Panc1 (cell line): ENCODE results near the gene GPR33. TPM values are rescaled to one million over a fixed set of nuclear protein-coding genes. Genes with fewer than 3 reads are reported as not detected.

Source experiments
- ATAC-seq: fragments of 200-7000 bp; cut with Tn5 transposase; 2 replicates; pipeline ENCODE4 v1.9.1; 2020; ENCODE audit warnings: mild to moderate bottlenecking, moderate library complexity
- BruUV-seq: library from RNA; stranded (reverse); fragments of 400-500 nt; replicated peaks from 2 replicates; lab custom pipeline; 2021; lab: Mats Ljungman, UMichigan
- CTCF ChIA-PET: fragments of 300-600 bp; sonication (Branson Sonifier 250); formaldehyde crosslinking; loops from one replicate; lab custom pipeline; 2022; ENCODE audit warnings: antibody characterized with exemption; lab: Charles Lee
- POLR2A ChIA-PET: fragments of 300-600 bp; sonication (Branson Sonifier 250); formaldehyde crosslinking; loops from one replicate; lab custom pipeline; 2022; ENCODE audit warnings: antibody characterized with exemption; lab: Charles Lee
- DNase-seq: peaks from one replicate; pipeline ENCODE4 v3.0.0-alpha.2; 2010; ENCODE audit warnings: low read depth, low spot score
- H3K27ac ChIP-seq: 2 replicates; pipeline ENCODE4 v1.5.1; 2011; ENCODE audit warnings: mild to moderate bottlenecking, low read length, inconsistent platforms
- H3K27me3 ChIP-seq: fragments of 200-500 bp; sonication (Bioruptor generic); 2 replicates; pipeline ENCODE4 v1.6.0; 2014; ENCODE audit warnings: low read length, inconsistent platforms; ENCODE audit not compliant: control insufficient read depth, insufficient read depth
- H3K36me3 ChIP-seq: fragments of 200-500 bp; sonication (Bioruptor generic); 2 replicates; pipeline ENCODE4 v1.5.1; 2014; ENCODE audit warnings: inconsistent platforms, mild to moderate bottlenecking, low read length, moderate library complexity; ENCODE audit not compliant: control insufficient read depth, insufficient read depth
- H3K4me1 ChIP-seq: 2 replicates; pipeline ENCODE4 v1.5.1; 2011; ENCODE audit warnings: inconsistent platforms, mild to moderate bottlenecking, low read length, moderate library complexity; ENCODE audit not compliant: control insufficient read depth, insufficient read depth
- H3K4me3 ChIP-seq, 2 experiments: 2 replicates each; pipeline ENCODE4 v1.5.1; 2011 to 2012; ENCODE audit warnings: low read depth in 2 of 2, low read length in 2 of 2, mild to moderate bottlenecking in 2 of 2, inconsistent platforms in 1 of 2, moderate library complexity in 1 of 2
- H3K9me3 ChIP-seq: fragments of 200-500 bp; sonication (Bioruptor generic); 2 replicates; pipeline ENCODE4 v1.5.1; 2014; ENCODE audit warnings: low read depth, mild to moderate bottlenecking, inconsistent platforms, low read length, moderate library complexity; ENCODE audit not compliant: control insufficient read depth, insufficient read depth
- POLR2AphosphoS5 ChIP-seq: IDR thresholded peaks from 2 replicates; pipeline ENCODE4 v1.6.1; 2012; ENCODE audit warnings: mild to moderate bottlenecking, low read depth, low read length, moderate library complexity
- REST ChIP-seq, 2 experiments: IDR thresholded peaks; 2 replicates each; pipeline ENCODE4 v1.6.1; 2011 to 2012; ENCODE audit warnings: low read depth in 2 of 2, control low read depth in 1 of 2, low read length in 1 of 2, mild to moderate bottlenecking in 1 of 2, moderate library complexity in 1 of 2; ENCODE audit not compliant: insufficient read depth in 1 of 2
- SIN3A ChIP-seq: IDR thresholded peaks from 2 replicates; pipeline ENCODE4 v1.6.1; 2012; ENCODE audit warnings: low read depth, mild to moderate bottlenecking, low read length, moderate library complexity, borderline replicate concordance; ENCODE audit not compliant: insufficient read depth
- TCF7L2 ChIP-seq: IDR thresholded peaks from 2 replicates; pipeline ENCODE4 v1.6.1; 2011; ENCODE audit warnings: mild to moderate bottlenecking, low read depth, low read length, inconsistent platforms
- in situ Hi-C: cut with HindIII; loops from 2 replicates; pipeline ENCODE4 v1.10.0; 2016; ENCODE audit warnings: low sequenced_read_pairs, low pct_unique_long_range_greater_than_20kb
- intact Hi-C: fragments of 100-400 bp; cut with micrococcal nuclease; formaldehyde crosslinking; loops from one replicate; pipeline ENCODE4 v1.10.0; 2022; ENCODE audit not compliant: unreplicated experiment
- total RNA-seq: library from RNA; stranded (reverse); gene quantifications from one replicate; pipeline ENCODE4 v1.2.1, GENCODE V29; 2021; ENCODE audit not compliant: unreplicated experiment
- TF ChIP-seq, protein P1 (sequence below): fragments of 450-650 bp; IDR thresholded peaks from 2 replicates; pipeline ENCODE4 v1.5.1; 2017; ENCODE audit warnings: mild to moderate bottlenecking

Gene GPR33
- total RNA-seq, 1 experiment from 2014 or later, result not detected

DNA sequence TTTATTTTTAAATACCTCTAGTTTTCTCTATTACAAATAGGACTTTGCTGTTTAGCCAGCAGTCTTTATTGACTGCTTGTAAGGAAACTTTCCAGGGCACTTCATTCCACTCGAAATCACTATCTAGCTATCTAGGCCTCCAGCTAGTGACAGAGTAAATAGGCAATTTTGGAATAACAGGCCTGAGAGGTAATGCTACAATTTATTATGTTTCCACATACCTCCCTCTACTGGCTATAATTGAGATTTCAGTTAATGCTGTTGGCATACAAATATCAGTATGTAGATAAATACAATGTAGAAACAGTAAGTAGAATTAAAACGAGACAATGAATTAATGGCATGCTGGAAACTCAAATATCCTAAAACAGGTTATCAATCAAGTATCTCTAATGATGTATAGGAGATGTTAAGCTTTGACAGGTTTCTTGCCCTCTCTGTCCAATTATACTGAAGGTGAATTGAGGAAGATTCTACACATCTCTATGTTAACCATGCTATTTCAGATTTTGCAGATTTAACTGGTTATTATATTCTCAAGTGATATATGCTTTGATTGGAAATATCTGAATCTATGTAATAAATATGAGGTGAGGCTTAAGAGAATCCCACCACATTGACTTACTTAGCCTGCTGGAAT is 37.7 kb downstream of the GPR33 start:
- H3K4me1 ChIP-seq, result no peaks in the 10 kb centered on the region; the same call in 1 of the 2 replicates
- intact Hi-C loops (no loop called here), in situ Hi-C loops (no loop called here)
- no peak for TF ChIP-seq POLR2AphosphoS5
- TF ChIP-seq SIN3A, result no peak
- TF ChIP-seq, protein P1, sequence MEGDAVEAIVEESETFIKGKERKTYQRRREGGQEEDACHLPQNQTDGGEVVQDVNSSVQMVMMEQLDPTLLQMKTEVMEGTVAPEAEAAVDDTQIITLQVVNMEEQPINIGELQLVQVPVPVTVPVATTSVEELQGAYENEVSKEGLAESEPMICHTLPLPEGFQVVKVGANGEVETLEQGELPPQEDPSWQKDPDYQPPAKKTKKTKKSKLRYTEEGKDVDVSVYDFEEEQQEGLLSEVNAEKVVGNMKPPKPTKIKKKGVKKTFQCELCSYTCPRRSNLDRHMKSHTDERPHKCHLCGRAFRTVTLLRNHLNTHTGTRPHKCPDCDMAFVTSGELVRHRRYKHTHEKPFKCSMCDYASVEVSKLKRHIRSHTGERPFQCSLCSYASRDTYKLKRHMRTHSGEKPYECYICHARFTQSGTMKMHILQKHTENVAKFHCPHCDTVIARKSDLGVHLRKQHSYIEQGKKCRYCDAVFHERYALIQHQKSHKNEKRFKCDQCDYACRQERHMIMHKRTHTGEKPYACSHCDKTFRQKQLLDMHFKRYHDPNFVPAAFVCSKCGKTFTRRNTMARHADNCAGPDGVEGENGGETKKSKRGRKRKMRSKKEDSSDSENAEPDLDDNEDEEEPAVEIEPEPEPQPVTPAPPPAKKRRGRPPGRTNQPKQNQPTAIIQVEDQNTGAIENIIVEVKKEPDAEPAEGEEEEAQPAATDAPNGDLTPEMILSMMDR, result peak; percentile 52; the same call in 1 of the 2 replicates
- no peak for TF ChIP-seq REST (IDR thresholded peaks at IDR 0.05; ENCODE audit: insufficient read depth in 1 of 2, low read depth in 2 of 2, low read length in 1 of 2)
- no peak for TF ChIP-seq TCF7L2
- H3K36me3 ChIP-seq, result peaks cover 3% of the 10 kb centered on the region; the same call in 1 of the 2 replicates
- ATAC-seq (peak; percentile 62; the same call in 1 of the 2 replicates), DNase-seq (peak; percentile 15)
- no peaks in the 10 kb centered on the region for H3K9me3 ChIP-seq
- H3K4me3 ChIP-seq, result no peak overlapping the region
- BruUV-seq, result no TSS peak
- ChIA-PET POLR2A (no interaction called here), CTCF (no interaction called here)
- H3K27me3 ChIP-seq, result no peaks in the 10 kb centered on the region
- no peak overlapping the region for H3K27ac ChIP-seq

DNA sequence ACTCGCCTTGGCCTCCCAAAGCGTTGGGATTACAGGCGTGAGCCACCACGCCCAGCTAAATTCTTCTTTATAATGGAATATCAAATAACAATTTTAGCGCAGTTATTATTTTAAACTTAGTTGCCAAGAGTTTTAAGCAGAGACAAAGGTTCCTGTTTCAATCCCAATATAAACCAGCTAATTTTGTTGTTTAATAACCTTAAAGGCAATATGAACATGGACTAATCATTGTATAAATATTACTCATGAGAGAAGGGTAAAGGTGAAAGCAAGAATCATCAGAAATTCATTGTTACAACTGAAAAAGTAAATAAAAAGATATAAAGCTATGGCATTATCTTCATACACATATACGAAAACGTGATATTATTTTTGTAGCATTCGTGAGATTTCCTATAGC is 38.7 kb downstream of the GPR33 start:
- ATAC-seq (no peak), DNase-seq (no peak)
- ChIA-PET POLR2A (no interaction called here), CTCF (no interaction called here)
- H3K27me3 ChIP-seq, result no peaks in the 10 kb centered on the region
- no peaks in the 10 kb centered on the region for H3K9me3 ChIP-seq
- TF ChIP-seq, protein P1, result no peak
- TF ChIP-seq REST (IDR thresholded peaks at IDR 0.05; ENCODE audit: insufficient read depth in 1 of 2, low read depth in 2 of 2, low read length in 1 of 2), result no peak
- TF ChIP-seq POLR2AphosphoS5, result no peak
- no peak for TF ChIP-seq SIN3A
- intact Hi-C loops, result no loop called here
- peaks cover 3% of the 10 kb centered on the region; the same call in 1 of the 2 replicates for H3K36me3 ChIP-seq
- H3K4me3 ChIP-seq, result no peak overlapping the region
- no peaks in the 10 kb centered on the region for H3K4me1 ChIP-seq
- in situ Hi-C loops, result no loop called here
- no TSS peak for BruUV-seq
- no peak overlapping the region for H3K27ac ChIP-seq
